ENCODE results near the gene ENDOV.

ENDOV gene

GRCh38 chr17:80465327-80465974 is 50.5 kb downstream of the ENDOV start:
- peaks cover 1% of the 10 kb centered on the region for H3K27me3 ChIP-seq (replicated peaks; ENCODE audit: control insufficient read depth, insufficient read depth, low read length)
- TF ChIP-seq CTCF (IDR thresholded peaks at IDR 0.05; ENCODE audit: insufficient read depth, low read length, poor library complexity, severe bottlenecking) = no peak
- H3K36me3 ChIP-seq (ENCODE audit: control insufficient read depth, insufficient read depth, low read length) = no peaks in the 10 kb centered on the region
- DNase-seq (ENCODE audit: extremely low read depth, insufficient read length) = no peak
- H3K4me3 ChIP-seq (replicated peaks; ENCODE audit: low read depth, low read length) = no peak overlapping the region

- Histone ChIP-seq H3K36me3 (ENCODE audit: control insufficient read depth, insufficient read depth, low read length) (no peaks in the 10 kb centered on the region), H3K4me3 (replicated peaks; ENCODE audit: low read depth, low read length) (no peak overlapping the region), H3K27me3 (replicated peaks; ENCODE audit: control insufficient read depth, insufficient read depth, low read length) (peaks cover 1% of the 10 kb centered on the region)
- TF ChIP-seq CTCF (IDR thresholded peaks at IDR 0.05; ENCODE audit: insufficient read depth, low read length, poor library complexity, severe bottlenecking) = no peak
- no peak for DNase-seq (ENCODE audit: extremely low read depth, insufficient read length)
Observed at GRCh38 chr17:80466188-80466705, 51.3 kb downstream of the ENDOV start.

- no peaks in the 10 kb centered on the region for H3K36me3 ChIP-seq (ENCODE audit: control insufficient read depth, insufficient read depth, low read length)
- H3K27me3 ChIP-seq (replicated peaks; ENCODE audit: control insufficient read depth, insufficient read depth, low read length) = peaks cover 4% of the 10 kb centered on the region
- no peak for DNase-seq (ENCODE audit: extremely low read depth, insufficient read length)
Observed at GRCh38 chr17:80468242-80468641, 53.3 kb downstream of the ENDOV start.

GRCh38 chr17:80468781-80469493 is 54.0 kb downstream of the ENDOV start:
- Histone ChIP-seq H3K36me3 (ENCODE audit: control insufficient read depth, insufficient read depth, low read length) (no peaks in the 10 kb centered on the region), H3K27me3 (replicated peaks; ENCODE audit: control insufficient read depth, insufficient read depth, low read length) (peaks cover 3% of the 10 kb centered on the region), H3K4me3 (replicated peaks; ENCODE audit: low read depth, low read length) (no peak overlapping the region)
- no peak for TF ChIP-seq CTCF (IDR thresholded peaks at IDR 0.05; ENCODE audit: insufficient read depth, low read length, poor library complexity, severe bottlenecking)
- DNase-seq (ENCODE audit: extremely low read depth, insufficient read length) = no peak

More at GRCh38 chr17:80468242-80468641, 53.3 kb downstream of the ENDOV start:
- no peak for TF ChIP-seq CTCF (IDR thresholded peaks at IDR 0.05; ENCODE audit: insufficient read depth, low read length, poor library complexity, severe bottlenecking)
- no peak overlapping the region for H3K4me3 ChIP-seq (replicated peaks; ENCODE audit: low read depth, low read length)

- Histone ChIP-seq H3K27me3 (replicated peaks; ENCODE audit: control insufficient read depth, insufficient read depth, low read length) (peaks cover 2% of the 10 kb centered on the region), H3K36me3 (ENCODE audit: control insufficient read depth, insufficient read depth, low read length) (no peaks in the 10 kb centered on the region), H3K4me3 (replicated peaks; ENCODE audit: low read depth, low read length) (no peak overlapping the region)
- DNase-seq (ENCODE audit: extremely low read depth, insufficient read length) = no peak
- no peak for TF ChIP-seq CTCF (IDR thresholded peaks at IDR 0.05; ENCODE audit: insufficient read depth, low read length, poor library complexity, severe bottlenecking)
Observed at GRCh38 chr17:80469667-80470066, 54.7 kb downstream of the ENDOV start.

Measured in GM06990 (cell line).